Kidney capillary endothelial cell (primary cell): ENCODE data around the gene CCDC91.
"Not testable (repeated sequence)": the region's sequence is repeated elsewhere in the genome, so short reads cannot be mapped to it uniquely, and the experiment has no call there.

Source experiments
- DNase-seq: peaks from one replicate; pipeline ENCODE4 v3.0.0-alpha.2; 2018; ENCODE audit warnings: low spot score

The CCDC91 gene

GRCh38 chr12:28292699-28293098, 102.4 kb downstream of the CCDC91 start:
- DNase-seq, result no peak

- DNase-seq, result no peak
Observed at GRCh38 chr12:28294300-28294699, 104.0 kb downstream of the CCDC91 start.

GRCh38 chr12:28296287-28296686, 106.0 kb downstream of the CCDC91 start:
- DNase-seq, result no peak

- no peak for DNase-seq
Observed at GRCh38 chr12:28303192-28303591, 112.9 kb downstream of the CCDC91 start.

GRCh38 chr12:28306535-28306934, 116.3 kb downstream of the CCDC91 start:
- DNase-seq, result no peak

- DNase-seq, result no peak
Observed at GRCh38 chr12:28308891-28309290, 118.6 kb downstream of the CCDC91 start.

GRCh38 chr12:28313631-28314030, 123.4 kb downstream of the CCDC91 start:
- peak; percentile 51 for DNase-seq

- DNase-seq, result peak; percentile 5
Observed at GRCh38 chr12:28316049-28316448, 125.8 kb downstream of the CCDC91 start.

- no peak for DNase-seq
Observed at GRCh38 chr12:28318273-28318672, 128.0 kb downstream of the CCDC91 start.

GRCh38 chr12:28320353-28320752, 130.1 kb downstream of the CCDC91 start:
- no peak for DNase-seq

- no peak for DNase-seq
Observed at GRCh38 chr12:28327722-28328121, 137.5 kb downstream of the CCDC91 start.

- DNase-seq, result no peak
Observed at GRCh38 chr12:28328967-28329366, 138.7 kb downstream of the CCDC91 start.

GRCh38 chr12:28329727-28330126, 139.5 kb downstream of the CCDC91 start:
- DNase-seq, result not testable (repeated sequence)

- DNase-seq, result not testable (repeated sequence)
Observed at GRCh38 chr12:28330232-28330631, 140.0 kb downstream of the CCDC91 start.

- no peak for DNase-seq
Observed at GRCh38 chr12:28331130-28331529, 140.9 kb downstream of the CCDC91 start.

- DNase-seq, result no peak
Observed at GRCh38 chr12:28340261-28341045, 150.2 kb downstream of the CCDC91 start.

GRCh38 chr12:28343713-28344112, 153.5 kb downstream of the CCDC91 start:
- DNase-seq, result no peak

GRCh38 chr12:28346567-28346966, 156.3 kb downstream of the CCDC91 start:
- DNase-seq, result no peak

- DNase-seq, result no peak
Observed at GRCh38 chr12:28349196-28349595, 158.9 kb downstream of the CCDC91 start.

GRCh38 chr12:28350502-28350901, 160.2 kb downstream of the CCDC91 start:
- DNase-seq, result no peak

- no peak for DNase-seq
Observed at GRCh38 chr12:28351414-28351813, 161.2 kb downstream of the CCDC91 start.

- no peak for DNase-seq
Observed at GRCh38 chr12:28355161-28355560, 164.9 kb downstream of the CCDC91 start.

GRCh38 chr12:28360253-28360652, 170.0 kb downstream of the CCDC91 start:
- no peak for DNase-seq

- no peak for DNase-seq
Observed at GRCh38 chr12:28367326-28367725, 177.1 kb downstream of the CCDC91 start.
